Fibroblast of lung (primary cell): ENCODE results near the gene RAB6A.

Experiments used
- CTCF ChIP-seq, 2 donors: IDR thresholded peaks in 1 of 2; conservative IDR thresholded peaks in 1 of 2; 1 replicate in 1 of 2; 2 replicates in 1 of 2; pipeline ENCODE4 v1.5.1; 2011 to 2012; ENCODE audit warnings: low read length in 2 of 2, control low read depth in 1 of 2, inconsistent platforms in 1 of 2, low read depth in 1 of 2, mild to moderate bottlenecking in 1 of 2
- EZH2 ChIP-seq: IDR thresholded peaks from 2 replicates; pipeline ENCODE4 v1.5.1; 2012; ENCODE audit warnings: low read length, control low read depth, mild to moderate bottlenecking; ENCODE audit errors: missing control alignments

GRCh38 chr11:73653996-73654395, 106.9 kb downstream of the RAB6A start:
- no peak for TF ChIP-seq CTCF (conservative IDR thresholded peaks at IDR 0.05 in 1 of 2, IDR thresholded peaks at IDR 0.05 in 1 of 2; ENCODE audit: low read depth in 1 of 2, low read length in 2 of 2)
- TF ChIP-seq EZH2 = no peak
